Neutrophil (primary cell): ENCODE results near the gene PSMD3.
"Not testable (repeated sequence)": the region's sequence is repeated elsewhere in the genome, so short reads cannot be mapped to it uniquely, and the experiment has no call there.

Experiments
- H3K27ac ChIP-seq: fragments of 200-600 bp; sonication (generic); 2 replicates; pipeline ENCODE4 v1.5.1; 2016; ENCODE audit warnings: mild to moderate bottlenecking, moderate library complexity
- H3K27me3 ChIP-seq: fragments of 200-600 bp; sonication (generic); 2 replicates; pipeline ENCODE4 v1.6.0; 2016; ENCODE audit warnings: mild to moderate bottlenecking
- H3K36me3 ChIP-seq: fragments of 200-600 bp; sonication (generic); 2 replicates; pipeline ENCODE4 v1.5.1; 2017
- H3K4me1 ChIP-seq, 2 experiments: fragments of 200-600 bp in 1 of 2; sonication (generic) in 1 of 2; 1 replicate in 1 of 2; 2 replicates in 1 of 2; pipeline versions ENCODE4 v1.5.1 to v1.6.1; 2013 to 2016; ENCODE audit warnings: low read depth in 1 of 2, low read length in 1 of 2, mild to moderate bottlenecking in 1 of 2, moderate library complexity in 1 of 2; ENCODE audit not compliant: control insufficient read depth in 1 of 2, insufficient read depth in 1 of 2
- H3K4me3 ChIP-seq, 2 experiments: fragments of 200-600 bp in 1 of 2; sonication (generic) in 1 of 2; 1 replicate in 1 of 2; 2 replicates in 1 of 2; pipeline ENCODE4 v1.5.1; 2013 to 2016; ENCODE audit warnings: low read depth in 1 of 2, low read length in 1 of 2, mild to moderate bottlenecking in 1 of 2, moderate library complexity in 1 of 2
- H3K9me3 ChIP-seq: fragments of 200-600 bp; sonication (generic); 2 replicates; pipeline ENCODE4 v1.5.1; 2016
- TF ChIP-seq, protein P1 (sequence below): fragments of 200-600 bp; sonication (generic); IDR thresholded peaks from 2 replicates; pipeline ENCODE4 v1.5.1; 2016; ENCODE audit warnings: antibody characterized with exemption

Gene PSMD3

DNA sequence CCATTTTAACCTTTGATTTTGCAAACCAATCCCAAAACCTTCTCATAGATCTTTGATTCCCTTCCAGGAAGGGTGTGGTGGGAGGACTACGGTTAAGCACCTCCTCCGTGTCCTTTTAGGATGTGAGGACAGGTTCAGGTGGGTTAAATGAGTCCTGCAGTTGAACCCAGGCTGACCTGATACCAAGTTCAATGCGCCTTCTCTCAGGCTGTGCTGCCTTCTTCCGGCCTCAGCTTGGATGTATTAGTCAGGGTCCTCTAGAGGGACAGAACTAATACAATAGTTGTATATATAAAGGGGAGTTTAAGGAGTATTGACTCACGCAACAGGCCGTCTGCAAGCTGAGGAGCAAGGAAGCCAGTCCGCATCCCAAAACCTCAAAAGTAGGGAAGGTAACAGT, 24.1 kb downstream of the PSMD3 start:
- Histone ChIP-seq H3K36me3 (no peaks in the 10 kb centered on the region), H3K4me1 (no peaks in the 10 kb centered on the region), H3K4me3 (no peak overlapping the region), H3K27me3 (no peaks in the 10 kb centered on the region), H3K9me3 (no peaks in the 10 kb centered on the region), H3K27ac (no peak overlapping the region)
- TF ChIP-seq, protein P1, sequence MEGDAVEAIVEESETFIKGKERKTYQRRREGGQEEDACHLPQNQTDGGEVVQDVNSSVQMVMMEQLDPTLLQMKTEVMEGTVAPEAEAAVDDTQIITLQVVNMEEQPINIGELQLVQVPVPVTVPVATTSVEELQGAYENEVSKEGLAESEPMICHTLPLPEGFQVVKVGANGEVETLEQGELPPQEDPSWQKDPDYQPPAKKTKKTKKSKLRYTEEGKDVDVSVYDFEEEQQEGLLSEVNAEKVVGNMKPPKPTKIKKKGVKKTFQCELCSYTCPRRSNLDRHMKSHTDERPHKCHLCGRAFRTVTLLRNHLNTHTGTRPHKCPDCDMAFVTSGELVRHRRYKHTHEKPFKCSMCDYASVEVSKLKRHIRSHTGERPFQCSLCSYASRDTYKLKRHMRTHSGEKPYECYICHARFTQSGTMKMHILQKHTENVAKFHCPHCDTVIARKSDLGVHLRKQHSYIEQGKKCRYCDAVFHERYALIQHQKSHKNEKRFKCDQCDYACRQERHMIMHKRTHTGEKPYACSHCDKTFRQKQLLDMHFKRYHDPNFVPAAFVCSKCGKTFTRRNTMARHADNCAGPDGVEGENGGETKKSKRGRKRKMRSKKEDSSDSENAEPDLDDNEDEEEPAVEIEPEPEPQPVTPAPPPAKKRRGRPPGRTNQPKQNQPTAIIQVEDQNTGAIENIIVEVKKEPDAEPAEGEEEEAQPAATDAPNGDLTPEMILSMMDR = no peak

DNA sequence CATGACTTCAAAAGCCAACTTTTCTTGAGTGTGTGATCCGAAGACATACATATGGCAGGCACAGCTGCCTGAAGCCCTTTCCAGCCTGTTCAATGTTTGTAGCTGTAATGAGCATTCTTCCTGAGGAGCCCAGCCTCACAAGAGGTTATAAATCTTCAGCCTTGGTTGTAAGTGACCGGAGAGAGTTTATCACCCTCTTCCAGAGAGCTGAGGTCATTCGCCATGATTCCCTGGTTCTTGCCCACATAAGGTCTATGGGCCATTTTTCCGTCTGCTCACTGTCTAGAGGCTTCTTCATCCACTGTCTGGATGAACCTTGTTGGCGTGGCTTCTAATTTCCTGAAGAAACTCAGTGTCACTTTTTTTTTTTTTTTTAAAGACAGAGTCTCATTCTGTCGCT, 24.9 kb downstream of the PSMD3 start:
- no peak overlapping the region for H3K27ac ChIP-seq
- TF ChIP-seq, protein P1 = no peak
- H3K9me3 ChIP-seq = no peaks in the 10 kb centered on the region
- H3K4me1 ChIP-seq = no peaks in the 10 kb centered on the region
- no peaks in the 10 kb centered on the region for H3K36me3 ChIP-seq
- H3K4me3 ChIP-seq = no peak overlapping the region
- H3K27me3 ChIP-seq = no peaks in the 10 kb centered on the region

DNA sequence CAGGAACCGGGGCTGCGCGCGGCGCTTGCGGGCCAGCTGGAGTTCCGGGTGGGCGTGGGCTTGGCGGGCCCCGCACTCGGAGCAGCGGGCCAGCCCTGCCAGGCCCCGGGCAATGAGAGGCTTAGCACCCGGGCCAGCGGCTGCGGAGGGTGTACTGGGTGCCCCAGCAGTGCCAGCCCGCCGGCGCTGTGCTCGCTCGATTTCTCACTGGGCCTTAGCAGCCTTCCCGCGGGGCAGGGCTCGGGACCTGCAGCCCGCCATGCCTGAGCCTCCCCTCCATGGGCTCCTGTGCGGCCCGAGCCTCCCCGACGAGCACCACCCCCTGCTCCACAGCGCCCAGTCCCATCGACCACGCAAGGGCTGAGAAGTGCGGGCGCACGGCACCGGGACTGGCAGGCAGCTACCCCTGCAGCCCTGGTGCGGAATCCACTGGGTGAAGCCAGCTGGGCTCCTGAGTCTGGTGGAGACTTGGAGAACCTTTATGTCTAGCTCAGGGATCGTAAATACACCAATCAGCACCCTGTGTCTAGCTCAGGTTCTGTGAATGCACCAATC, 30.4 kb downstream of the PSMD3 start:
- H3K27ac ChIP-seq, H3K36me3 ChIP-seq, H3K9me3 ChIP-seq, H3K4me3 ChIP-seq: not testable (repeated sequence)
- peaks cover 11% of the 10 kb centered on the region for H3K27me3 ChIP-seq
- H3K4me1 ChIP-seq = peaks cover 21 to 24% of the 10 kb centered on the region in 2 experiments

DNA sequence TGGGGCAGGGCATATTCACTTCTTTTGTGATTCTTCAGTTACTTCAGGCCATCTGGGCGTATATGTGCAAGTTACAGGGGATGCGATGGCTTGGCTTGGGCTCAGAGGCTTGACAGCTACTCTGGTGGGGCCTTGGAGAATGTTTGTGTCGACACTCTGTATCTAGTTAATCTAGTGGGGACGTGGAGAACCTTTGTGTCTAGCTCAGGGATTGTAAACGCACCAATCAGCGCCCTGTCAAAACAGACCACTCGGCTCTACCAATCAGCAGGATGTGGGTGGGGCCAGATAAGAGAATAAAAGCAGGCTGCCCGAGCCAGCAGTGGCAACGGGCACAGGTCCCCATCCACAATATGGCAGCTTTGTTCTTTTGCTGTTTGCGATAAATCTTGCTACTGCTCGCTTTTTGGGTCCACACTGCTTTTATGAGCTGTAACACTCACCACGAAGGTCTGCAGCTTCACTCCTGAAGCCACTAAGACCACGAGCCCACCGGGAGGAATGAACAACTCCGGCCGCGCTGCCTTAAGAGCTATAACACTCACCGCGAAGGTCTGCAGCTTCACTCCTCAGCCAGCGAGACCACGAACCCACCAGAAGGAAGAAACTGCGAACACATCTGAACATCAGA, 31.5 kb downstream of the PSMD3 start:
- H3K36me3 ChIP-seq, H3K9me3 ChIP-seq, H3K4me3 ChIP-seq, H3K27ac ChIP-seq: not testable (repeated sequence)
- H3K27me3 ChIP-seq = peaks cover 11% of the 10 kb centered on the region
- peaks cover 24 to 26% of the 10 kb centered on the region in 2 experiments for H3K4me1 ChIP-seq

DNA sequence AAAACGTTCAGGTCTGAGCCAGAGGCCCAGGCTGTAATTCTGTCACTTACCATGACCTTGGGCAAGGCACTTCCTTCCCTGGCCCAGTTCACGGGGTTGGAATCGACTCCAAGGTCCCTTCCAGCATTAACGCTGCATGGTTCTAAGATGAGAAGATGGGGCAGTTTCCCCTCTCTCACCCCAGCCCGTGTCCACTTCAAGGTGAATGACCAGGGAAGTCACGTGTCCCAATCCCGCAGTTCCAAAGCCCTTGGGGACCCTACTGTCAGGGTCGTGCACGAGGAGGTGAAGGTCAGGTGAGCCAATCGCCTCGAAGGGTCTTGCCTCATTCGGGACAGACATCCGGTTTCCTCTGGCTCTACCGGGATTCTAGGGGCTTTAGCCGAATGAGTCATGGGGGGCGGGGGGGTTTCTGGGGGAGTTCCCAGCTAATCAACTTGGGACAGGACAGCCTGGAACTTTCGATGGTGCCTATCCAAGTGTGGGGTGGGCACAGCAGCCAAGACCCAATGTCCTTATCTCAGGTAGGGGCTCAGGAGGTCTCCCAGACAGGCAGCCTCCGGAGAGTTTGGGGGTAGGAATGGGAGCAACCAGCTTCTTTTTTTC, 33.9 kb downstream of the PSMD3 start:
- H3K9me3 ChIP-seq = no peaks in the 10 kb centered on the region
- peaks cover 11% of the 10 kb centered on the region for H3K27me3 ChIP-seq
- TF ChIP-seq, protein P1 = no peak
- no peak overlapping the region for H3K27ac ChIP-seq
- no peak overlapping the region for H3K4me3 ChIP-seq
- no peaks in the 10 kb centered on the region for H3K36me3 ChIP-seq
- peaks cover 47 to 48% of the 10 kb centered on the region in 2 experiments for H3K4me1 ChIP-seq

DNA sequence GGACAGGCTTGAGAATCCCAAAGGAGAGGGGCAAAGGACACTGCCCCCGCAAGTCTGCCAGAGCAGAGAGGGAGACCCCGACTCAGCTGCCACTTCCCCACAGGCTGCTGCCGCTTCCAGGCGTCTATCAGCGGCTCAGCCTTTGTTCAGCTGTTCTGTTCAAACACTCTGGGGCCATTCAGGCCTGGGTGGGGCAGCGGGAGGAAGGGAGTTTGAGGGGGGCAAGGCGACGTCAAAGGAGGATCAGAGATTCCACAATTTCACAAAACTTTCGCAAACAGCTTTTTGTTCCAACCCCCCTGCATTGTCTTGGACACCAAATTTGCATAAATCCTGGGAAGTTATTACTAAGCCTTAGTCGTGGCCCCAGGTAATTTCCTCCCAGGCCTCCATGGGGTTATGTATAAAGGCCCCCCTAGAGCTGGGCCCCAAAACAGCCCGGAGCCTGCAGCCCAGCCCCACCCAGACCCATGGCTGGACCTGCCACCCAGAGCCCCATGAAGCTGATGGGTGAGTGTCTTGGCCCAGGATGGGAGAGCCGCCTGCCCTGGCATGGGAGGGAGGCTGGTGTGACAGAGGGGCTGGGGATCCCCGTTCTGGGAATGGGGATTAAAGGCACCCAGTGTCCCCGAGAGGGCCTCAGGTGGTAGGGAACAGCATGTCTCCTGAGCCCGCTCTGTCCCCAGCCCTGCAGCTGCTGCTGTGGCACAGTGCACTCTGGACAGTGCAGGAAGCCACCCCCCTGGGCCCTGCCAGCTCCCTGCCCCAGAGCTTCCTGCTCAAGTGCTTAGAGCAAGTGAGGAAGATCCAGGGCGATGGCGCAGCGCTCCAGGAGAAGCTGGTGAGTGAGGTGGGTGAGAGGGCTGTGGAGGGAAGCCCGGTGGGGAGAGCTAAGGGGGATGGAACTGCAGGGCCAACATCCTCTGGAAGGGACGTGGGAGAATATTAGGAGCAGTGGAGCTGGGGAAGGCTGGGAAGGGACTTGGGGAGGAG, 34.7 kb downstream of the PSMD3 start, which contains the start of gene CSF3:
CSF3 (plus strand) TSS at position 436 of the 993 bp plus-strand sequence; CDS start at position 471, 35 bp downstream.
- Histone ChIP-seq H3K27ac (no peak within 1 kb of the TSS), H3K27me3 (peaks cover 11% of the 10 kb centered on the region), H3K36me3 (no peaks in the 10 kb centered on the region), H3K9me3 (no peaks in the 10 kb centered on the region), H3K4me1 (peaks cover 55 to 56% of the 10 kb centered on the region in 2 experiments), H3K4me3 (no peak within 1 kb of the TSS)
- TF ChIP-seq, protein P1 = no peak
